ENCODE results near the gene KCNJ12.

Gene KCNJ12

DNA sequence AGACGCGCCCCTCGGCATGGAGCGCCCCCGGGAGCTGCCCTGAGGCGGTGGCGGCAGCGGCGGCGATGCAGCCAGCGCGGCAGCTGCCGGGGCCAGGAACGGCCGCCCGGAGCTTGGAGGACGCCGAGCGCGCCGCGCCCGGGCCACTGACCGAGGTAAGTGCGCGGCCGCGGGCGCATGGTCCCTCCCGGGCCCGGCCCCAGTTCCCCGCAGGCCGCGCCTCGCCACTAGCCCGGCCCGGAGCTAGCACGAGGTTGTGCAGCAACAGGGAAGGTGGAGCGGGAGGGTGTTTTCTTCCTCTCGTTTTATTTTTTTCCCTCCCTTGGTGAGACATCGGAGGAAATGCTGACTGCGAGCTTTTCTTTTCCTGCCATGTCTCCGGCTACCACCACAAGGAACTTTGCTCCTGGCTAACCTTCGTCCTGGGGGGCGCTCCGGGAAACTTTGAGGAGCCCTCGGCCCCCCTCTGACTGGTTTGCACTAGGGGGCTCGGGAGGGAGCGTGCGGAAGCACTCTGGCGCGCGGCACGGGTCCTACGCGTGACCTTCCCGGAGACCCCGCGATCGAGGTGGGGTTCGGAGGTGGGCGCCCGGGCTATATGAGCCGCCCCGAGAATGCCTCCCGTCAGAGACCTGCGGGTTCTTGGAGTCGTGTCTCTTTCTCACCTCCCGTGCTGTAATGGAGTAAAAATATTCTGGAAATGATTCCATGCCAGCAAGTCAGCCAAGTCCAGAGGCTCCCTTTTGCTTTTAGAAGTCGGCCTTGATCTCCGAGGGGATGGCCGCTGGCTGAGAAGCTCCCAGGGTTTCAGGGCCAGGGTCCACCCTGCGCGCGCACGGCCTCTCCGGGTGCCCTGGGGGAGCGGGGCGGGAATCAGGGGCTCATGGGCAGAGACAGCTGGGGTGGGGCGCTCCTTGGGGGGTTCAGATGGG lies 868 bp downstream of the KCNJ12 start:
- TF ChIP-seq, protein P1, sequence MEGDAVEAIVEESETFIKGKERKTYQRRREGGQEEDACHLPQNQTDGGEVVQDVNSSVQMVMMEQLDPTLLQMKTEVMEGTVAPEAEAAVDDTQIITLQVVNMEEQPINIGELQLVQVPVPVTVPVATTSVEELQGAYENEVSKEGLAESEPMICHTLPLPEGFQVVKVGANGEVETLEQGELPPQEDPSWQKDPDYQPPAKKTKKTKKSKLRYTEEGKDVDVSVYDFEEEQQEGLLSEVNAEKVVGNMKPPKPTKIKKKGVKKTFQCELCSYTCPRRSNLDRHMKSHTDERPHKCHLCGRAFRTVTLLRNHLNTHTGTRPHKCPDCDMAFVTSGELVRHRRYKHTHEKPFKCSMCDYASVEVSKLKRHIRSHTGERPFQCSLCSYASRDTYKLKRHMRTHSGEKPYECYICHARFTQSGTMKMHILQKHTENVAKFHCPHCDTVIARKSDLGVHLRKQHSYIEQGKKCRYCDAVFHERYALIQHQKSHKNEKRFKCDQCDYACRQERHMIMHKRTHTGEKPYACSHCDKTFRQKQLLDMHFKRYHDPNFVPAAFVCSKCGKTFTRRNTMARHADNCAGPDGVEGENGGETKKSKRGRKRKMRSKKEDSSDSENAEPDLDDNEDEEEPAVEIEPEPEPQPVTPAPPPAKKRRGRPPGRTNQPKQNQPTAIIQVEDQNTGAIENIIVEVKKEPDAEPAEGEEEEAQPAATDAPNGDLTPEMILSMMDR (IDR thresholded peaks at IDR 0.05; ENCODE audit: low read depth, low read length), result no peak
- H3K4me3 ChIP-seq (replicated peaks in 1 of 2; ENCODE audit: low read depth in 2 of 2, low read length in 2 of 2), result peak overlapping the region; percentile 7 to 36
- DNase-seq (ENCODE audit: low read depth in 2 of 2), result peak; percentile 43 to 44

DNA sequence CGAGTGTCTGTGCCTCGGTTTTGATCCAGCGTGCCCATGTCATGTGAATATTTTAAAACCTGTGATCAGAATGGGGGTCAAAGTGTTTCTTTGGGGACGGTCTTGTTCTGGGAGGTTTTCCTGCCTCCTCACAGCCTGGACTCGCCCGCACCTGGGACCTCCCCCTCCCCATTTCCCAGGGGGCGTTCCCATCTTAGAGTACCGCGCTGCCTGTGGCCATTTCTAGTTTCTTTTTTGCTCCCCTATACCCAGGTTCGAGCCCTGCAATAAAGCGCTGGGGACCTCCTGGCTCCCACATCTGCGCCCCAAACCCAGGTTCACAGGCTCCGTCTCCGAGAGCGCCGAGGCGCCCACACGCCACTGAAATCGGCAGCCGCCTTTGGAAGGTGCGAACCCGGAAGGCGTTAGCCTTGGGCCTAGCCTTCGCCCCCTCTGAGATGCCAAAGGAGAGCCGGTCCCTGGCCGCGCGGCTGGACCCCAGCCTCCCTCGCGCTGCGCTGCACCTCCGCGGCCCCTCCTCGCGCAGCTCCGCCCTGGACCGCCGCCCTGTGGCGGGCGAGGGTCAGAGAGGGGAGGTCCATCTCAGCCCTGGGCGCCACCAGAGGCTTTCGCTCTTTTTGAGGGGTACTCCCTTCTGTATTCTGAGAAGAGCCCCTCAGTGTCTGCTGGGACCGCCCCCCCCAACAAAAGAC lies 1.7 kb downstream of the KCNJ12 start:
- TF ChIP-seq, protein P1 (IDR thresholded peaks at IDR 0.05; ENCODE audit: low read depth, low read length), result no peak
- peak overlapping the region in 1 of 2 donors; percentile 36 for H3K4me3 ChIP-seq (replicated peaks in 1 of 2; ENCODE audit: low read depth in 2 of 2, low read length in 2 of 2)
- DNase-seq (ENCODE audit: low read depth in 2 of 2), result no peak

DNA sequence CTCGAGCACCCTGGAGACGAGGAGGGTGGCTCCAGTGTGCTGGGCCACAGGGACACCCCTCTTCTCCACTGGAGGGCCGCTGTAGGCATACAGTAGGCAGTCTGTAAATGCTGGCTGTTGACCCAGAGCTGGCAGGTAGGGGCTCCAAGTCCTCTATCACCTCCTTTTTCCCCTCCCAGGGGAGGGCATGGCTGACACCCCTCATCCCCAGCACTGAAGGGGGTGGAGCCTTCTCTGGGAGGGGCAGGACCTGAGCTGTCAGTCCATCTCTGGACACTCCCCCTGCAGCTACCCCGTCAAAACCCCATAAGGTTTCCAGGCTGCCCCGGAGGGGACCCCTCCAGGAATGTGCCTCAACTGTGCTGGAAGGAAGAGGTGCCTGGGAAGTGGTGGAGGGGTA lies 2.4 kb downstream of the KCNJ12 start:
- TF ChIP-seq, protein P1 (IDR thresholded peaks at IDR 0.05; ENCODE audit: low read depth, low read length), result no peak
- no peak for DNase-seq (ENCODE audit: low read depth in 2 of 2)
- no peak overlapping the region for H3K4me3 ChIP-seq (replicated peaks in 1 of 2; ENCODE audit: low read depth in 2 of 2, low read length in 2 of 2)

DNA sequence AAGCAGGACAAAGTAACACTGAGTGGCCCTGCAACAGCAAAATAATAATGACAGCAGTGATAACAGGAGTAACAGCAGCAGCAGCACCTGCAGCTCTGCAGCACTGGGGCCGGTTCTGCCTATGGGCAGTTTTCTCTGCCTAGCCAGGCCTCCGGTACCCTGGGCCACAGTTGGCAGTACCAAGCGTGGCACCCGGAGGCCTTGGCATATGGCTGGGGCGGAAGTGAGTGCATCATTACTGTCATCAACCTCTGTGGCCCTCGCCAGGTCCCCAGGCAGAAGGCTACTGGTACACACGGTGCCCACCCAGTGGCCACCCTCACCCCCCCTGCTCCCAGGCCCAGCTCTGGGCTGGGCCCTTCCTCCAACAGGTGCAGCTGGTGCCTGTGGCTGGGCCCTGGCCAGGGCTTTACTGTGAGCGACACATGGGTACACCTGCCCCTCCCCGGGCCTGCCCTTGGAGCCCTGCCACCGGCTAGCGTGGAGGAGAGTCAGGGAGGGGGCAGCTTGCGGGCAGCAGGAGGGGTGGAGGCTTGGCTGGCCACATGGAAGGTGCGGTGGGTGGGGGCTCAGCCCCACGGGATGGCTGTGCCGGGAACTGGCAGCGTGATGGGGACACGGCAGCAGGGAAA lies 3.0 kb downstream of the KCNJ12 start:
- TF ChIP-seq, protein P1 (IDR thresholded peaks at IDR 0.05; ENCODE audit: low read depth, low read length), result no peak
- no peak overlapping the region for H3K4me3 ChIP-seq (replicated peaks in 1 of 2; ENCODE audit: low read depth in 2 of 2, low read length in 2 of 2)
- no peak for DNase-seq (ENCODE audit: low read depth in 2 of 2)

DNA sequence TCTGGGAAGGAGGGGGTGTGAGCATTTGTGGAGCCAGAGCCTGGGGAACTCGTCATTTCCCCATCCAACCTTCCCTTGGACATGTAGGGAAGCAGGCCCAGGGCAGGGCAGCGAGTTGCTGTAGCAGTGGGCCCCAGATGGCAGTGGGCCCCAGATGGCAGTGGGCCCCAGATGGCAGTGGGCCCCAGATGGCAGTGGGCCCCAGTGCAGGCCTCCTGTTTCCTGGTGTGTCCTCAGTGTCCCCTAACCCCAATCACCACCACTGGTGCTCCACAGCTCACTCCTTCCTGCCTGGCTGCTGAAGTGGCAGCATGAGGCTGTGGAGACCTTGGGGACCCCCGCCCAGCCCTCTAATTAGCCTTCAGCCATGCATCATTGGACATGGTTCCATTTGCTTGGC lies 4.5 kb downstream of the KCNJ12 start:
- TF ChIP-seq, protein P1 (IDR thresholded peaks at IDR 0.05; ENCODE audit: low read depth, low read length), result no peak
- H3K4me3 ChIP-seq (replicated peaks in 1 of 2; ENCODE audit: low read depth in 2 of 2, low read length in 2 of 2), result no peak overlapping the region
- no peak for DNase-seq (ENCODE audit: low read depth in 2 of 2)

DNA sequence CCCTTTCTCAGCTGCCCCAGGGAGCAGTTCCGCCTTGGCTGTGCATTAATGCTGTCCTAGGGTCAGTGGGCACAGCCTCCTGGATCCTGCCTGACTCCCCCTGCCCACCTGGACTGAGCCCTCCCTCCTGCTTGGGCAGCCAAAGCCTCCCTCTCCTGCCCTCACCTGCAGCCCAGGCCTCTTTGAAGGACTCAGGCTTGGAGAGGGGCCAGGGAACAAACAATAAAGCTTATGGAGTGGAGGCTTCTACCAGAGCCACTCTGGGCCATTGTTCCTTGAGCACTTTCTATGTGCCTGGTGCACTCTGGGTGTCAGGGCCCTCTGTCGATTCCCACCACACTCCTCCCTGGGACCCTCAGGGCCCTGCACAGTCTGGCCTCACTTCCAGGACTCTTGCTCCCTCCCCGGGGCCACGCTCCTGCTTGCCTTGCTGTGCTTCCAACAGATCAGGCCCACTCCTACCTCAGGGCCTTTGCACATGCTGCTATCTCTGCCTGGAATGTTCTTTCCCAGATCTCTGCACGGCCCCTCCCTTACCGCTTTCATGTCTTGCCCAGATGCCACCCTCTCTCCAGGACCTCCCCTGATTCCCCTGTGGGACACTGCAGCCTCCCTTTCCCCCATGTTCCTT lies 5.0 kb downstream of the KCNJ12 start:
- no peak overlapping the region for H3K4me3 ChIP-seq (replicated peaks in 1 of 2; ENCODE audit: low read depth in 2 of 2, low read length in 2 of 2)
- no peak for DNase-seq (ENCODE audit: low read depth in 2 of 2)
- TF ChIP-seq, protein P1 (IDR thresholded peaks at IDR 0.05; ENCODE audit: low read depth, low read length), result no peak

Measured in cardiac fibroblast (primary cell).